ENCODE results near the gene COX7A1. TPM values are rescaled to one million over a fixed set of nuclear protein-coding genes. Genes with fewer than 3 reads are reported as not detected.
"Not testable (repeated sequence)": the region's sequence is repeated elsewhere in the genome, so short reads cannot be mapped to it uniquely, and the experiment has no call there.

COX7A1 gene
- total RNA-seq, 3 donors from 2014 or later = 20.8 to 69.3 (median 29.5) TPM

DNA sequence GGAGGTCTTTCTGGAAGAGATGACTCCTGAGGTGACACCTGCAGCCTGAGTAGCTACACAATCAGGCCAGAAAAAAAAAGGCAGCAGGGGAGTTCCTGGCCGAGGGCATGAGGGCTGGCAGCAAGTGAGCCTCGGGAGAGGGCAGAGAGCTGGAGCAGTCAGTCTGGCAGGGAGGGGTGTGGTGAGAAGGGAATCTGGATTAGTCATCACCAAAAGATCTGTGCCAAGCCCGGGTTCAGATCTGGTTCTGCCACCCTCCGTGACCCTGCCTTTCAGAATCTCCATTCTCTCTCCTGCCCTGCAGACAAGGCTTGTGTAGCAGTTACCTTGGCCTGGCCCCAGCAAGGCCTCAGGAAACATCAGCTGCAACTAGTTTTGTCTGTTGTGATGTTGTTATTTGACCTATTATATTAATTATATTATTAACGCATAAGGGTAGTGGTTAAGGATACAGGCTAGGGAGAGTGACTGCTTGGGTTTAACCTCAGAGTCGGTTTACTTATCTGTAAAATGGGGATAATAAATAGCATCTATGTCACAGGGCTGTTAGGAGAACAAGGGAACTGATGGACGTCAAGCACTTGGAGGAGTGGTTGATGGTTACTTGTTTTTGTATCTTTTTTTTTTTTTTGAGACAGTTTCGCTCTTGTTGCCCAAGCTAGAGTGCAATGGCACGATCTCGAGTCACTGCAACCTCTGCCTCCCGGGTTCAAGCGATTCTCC lies 15.1 kb downstream of the COX7A1 start:
- intact Hi-C loops (cut with DNase I; ENCODE audit: low total_unique reads) = no loop called here
- no peaks in the 10 kb centered on the region for H3K27me3 ChIP-seq
- no peaks in the 10 kb centered on the region for H3K36me3 ChIP-seq
- H3K9me3 ChIP-seq = no peaks in the 10 kb centered on the region
- peaks cover 0 to 4% of the 10 kb centered on the region in 2 donors for H3K4me1 ChIP-seq
- TF ChIP-seq POLR2AphosphoS5 (IDR thresholded peaks at IDR 0.05) (peak; percentile 37 to 66 (median 47)), POLR2A (IDR thresholded peaks at IDR 0.05) (no peak)
- TF ChIP-seq, protein P1, sequence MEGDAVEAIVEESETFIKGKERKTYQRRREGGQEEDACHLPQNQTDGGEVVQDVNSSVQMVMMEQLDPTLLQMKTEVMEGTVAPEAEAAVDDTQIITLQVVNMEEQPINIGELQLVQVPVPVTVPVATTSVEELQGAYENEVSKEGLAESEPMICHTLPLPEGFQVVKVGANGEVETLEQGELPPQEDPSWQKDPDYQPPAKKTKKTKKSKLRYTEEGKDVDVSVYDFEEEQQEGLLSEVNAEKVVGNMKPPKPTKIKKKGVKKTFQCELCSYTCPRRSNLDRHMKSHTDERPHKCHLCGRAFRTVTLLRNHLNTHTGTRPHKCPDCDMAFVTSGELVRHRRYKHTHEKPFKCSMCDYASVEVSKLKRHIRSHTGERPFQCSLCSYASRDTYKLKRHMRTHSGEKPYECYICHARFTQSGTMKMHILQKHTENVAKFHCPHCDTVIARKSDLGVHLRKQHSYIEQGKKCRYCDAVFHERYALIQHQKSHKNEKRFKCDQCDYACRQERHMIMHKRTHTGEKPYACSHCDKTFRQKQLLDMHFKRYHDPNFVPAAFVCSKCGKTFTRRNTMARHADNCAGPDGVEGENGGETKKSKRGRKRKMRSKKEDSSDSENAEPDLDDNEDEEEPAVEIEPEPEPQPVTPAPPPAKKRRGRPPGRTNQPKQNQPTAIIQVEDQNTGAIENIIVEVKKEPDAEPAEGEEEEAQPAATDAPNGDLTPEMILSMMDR (IDR thresholded peaks at IDR 0.05) = no peak
- H3K4me3 ChIP-seq = peak overlapping the region in 2 of 3 donors; percentile 10 to 18
- peak; percentile 82 to 92 for DNase-seq (ENCODE audit: low spot score in 2 of 2)
- peak overlapping the region; percentile 87 to 92 for H3K27ac ChIP-seq

DNA sequence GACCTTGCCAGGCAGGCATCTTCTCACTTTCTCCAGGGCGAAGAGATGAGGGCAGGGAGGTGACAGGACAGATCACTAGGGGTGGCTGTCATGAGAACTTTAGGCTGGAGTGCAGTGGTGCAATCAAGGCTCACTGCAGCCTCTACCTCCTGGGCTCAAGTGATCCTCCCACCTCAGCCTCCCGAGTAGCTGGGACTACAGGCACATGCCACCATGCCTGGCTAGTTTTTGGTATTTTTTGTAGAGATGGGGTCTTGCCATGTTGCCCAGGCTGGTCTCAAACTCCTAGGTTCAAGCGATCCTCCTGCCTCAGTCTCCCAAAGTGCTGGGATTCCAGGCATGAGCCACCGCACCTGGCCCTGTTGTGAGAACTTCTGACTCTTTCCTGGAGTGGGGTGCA lies 17.4 kb downstream of the COX7A1 start:
- H3K27me3 ChIP-seq; H3K4me1 ChIP-seq; DNase-seq (ENCODE audit: low spot score in 2 of 2); H3K4me3 ChIP-seq; H3K9me3 ChIP-seq; H3K36me3 ChIP-seq; intact Hi-C loops (cut with DNase I; ENCODE audit: low total_unique reads): not testable (repeated sequence)
- H3K27ac ChIP-seq = peak overlapping the region; percentile 19 to 92

DNA sequence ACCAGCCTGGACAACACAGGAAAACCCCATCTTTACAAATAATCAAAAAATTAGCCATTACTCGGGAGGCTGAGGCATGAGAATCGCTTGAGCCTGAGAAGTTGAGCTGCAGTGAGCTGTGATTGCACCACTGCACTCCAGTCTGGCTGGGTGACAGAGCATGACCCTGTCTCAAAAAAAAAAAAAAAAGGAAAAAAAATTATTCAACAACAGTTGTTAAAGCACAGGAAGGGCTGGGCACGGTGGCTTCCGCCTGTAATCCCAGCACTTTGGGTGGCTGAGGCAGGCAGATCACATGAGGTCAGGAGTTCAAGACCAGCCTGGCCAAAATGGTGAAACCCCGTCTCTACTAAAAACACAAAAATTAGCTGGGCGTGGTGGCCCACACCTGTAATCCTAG lies 21.0 kb downstream of the COX7A1 start:
- intact Hi-C loops (cut with DNase I; ENCODE audit: low total_unique reads); DNase-seq (ENCODE audit: low spot score in 2 of 2); H3K4me1 ChIP-seq; H3K9me3 ChIP-seq; H3K36me3 ChIP-seq; H3K4me3 ChIP-seq; H3K27me3 ChIP-seq: not testable (repeated sequence)
- peak overlapping the region in 1 of 2 donors; percentile 23 for H3K27ac ChIP-seq

DNA sequence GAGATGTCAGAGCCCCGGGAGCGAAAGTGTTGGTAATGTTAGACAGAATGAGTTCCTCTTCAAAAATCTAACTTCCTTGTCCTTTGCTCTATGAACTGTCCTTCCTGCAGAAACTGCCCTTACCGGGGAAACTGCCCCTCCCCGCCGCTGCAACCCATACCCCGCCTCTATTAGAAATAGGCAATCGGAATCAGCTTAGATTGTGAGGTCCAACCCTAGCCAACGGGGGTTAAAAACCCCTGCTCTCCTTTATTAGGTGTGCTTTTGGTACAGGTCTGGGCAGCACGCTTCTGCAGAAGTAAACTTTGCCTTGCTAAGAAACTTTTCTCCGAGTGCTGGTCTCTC lies 23.9 kb downstream of the COX7A1 start:
- intact Hi-C loops (cut with DNase I; ENCODE audit: low total_unique reads) = loop anchor here (10.0 kb wide), 1 partner anchor 46 kb away; no protein-coding TSS in a partner anchor
- TF ChIP-seq POLR2AphosphoS5 (IDR thresholded peaks at IDR 0.05) (no peak), POLR2A (IDR thresholded peaks at IDR 0.05) (no peak)
- TF ChIP-seq, protein P1 (IDR thresholded peaks at IDR 0.05) = no peak
- DNase-seq (ENCODE audit: low spot score in 2 of 2) = no peak
- Histone ChIP-seq H3K27me3 (no peaks in the 10 kb centered on the region), H3K4me3 (peak overlapping the region; percentile 35 to 71 (median 53)), H3K27ac (peak overlapping the region; percentile 91 to 95), H3K9me3 (no peaks in the 10 kb centered on the region), H3K36me3 (no peaks in the 10 kb centered on the region), H3K4me1 (peaks cover 0 to 5% of the 10 kb centered on the region in 2 donors)

DNA sequence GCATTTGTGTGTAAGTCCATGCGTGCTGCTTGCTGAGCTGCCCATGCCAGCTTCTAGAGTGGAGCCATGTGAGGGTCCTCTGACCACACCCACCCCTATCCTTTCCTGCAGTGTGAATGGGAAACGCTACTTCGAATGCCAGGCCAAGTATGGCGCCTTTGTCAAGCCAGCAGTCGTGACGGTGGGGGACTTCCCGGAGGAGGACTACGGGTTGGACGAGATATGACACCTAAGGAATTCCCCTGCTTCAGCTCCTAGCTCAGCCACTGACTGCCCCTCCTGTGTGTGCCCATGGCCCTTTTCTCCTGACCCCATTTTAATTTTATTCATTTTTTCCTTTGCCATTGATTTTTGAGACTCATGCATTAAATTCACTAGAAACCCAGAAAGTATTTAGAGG lies 26.7 kb downstream of the COX7A1 start:
- Histone ChIP-seq H3K27ac (no peak overlapping the region), H3K27me3 (no peaks in the 10 kb centered on the region), H3K4me3 (no peak overlapping the region), H3K36me3 (no peaks in the 10 kb centered on the region), H3K9me3 (no peaks in the 10 kb centered on the region), H3K4me1 (peaks cover 0 to 5% of the 10 kb centered on the region in 2 donors)
- TF ChIP-seq POLR2AphosphoS5 (IDR thresholded peaks at IDR 0.05) (no peak), POLR2A (IDR thresholded peaks at IDR 0.05) (no peak)
- TF ChIP-seq, protein P1 (IDR thresholded peaks at IDR 0.05) = no peak
- no peak for DNase-seq (ENCODE audit: low spot score in 2 of 2)
- intact Hi-C loops (cut with DNase I; ENCODE audit: low total_unique reads) = loop anchor here (10.0 kb wide), 1 partner anchor 49 kb away; no protein-coding TSS in a partner anchor

DNA sequence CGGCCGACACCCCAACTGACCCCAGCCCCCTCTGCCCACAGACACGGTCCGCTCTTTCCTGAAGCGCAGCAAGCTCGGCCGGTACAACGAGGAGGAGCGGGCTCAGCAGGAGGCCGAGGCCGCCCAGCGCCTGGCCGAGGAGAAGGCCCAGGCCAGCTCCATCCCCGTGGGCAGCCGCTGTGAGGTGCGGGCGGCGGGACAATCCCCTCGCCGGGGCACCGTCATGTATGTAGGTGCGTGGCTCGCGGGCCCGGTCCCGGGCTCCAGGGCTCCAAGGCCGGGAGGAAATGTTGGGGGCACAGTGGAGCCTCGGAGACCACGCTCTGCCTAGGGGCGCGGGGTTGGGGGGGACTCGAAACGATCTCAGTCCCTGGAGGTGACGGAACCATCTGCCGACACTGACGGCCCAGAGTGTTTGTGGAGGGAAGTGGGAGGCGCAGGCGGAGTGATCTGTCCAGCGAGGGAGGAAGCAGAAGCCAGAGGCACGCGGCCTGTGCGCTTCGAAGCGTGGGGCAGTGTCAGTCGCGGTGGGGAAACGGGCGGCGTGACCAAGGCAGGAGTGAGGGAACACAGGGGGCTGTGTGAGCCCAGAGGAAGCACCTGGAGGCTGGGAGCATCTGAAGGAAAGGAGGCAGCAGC lies 30.6 kb downstream of the COX7A1 start:
- intact Hi-C loops (cut with DNase I; ENCODE audit: low total_unique reads) = loop anchor here (10.0 kb wide), 1 partner anchor 53 kb away; no protein-coding TSS in a partner anchor
- no peaks in the 10 kb centered on the region for H3K36me3 ChIP-seq
- TF ChIP-seq, protein P1 (IDR thresholded peaks at IDR 0.05) = no peak
- no peak for TF ChIP-seq POLR2A (IDR thresholded peaks at IDR 0.05)
- no peak for TF ChIP-seq POLR2AphosphoS5 (IDR thresholded peaks at IDR 0.05)

More for the DNA sequence above, 30.6 kb downstream of the COX7A1 start:
- no peaks in the 10 kb centered on the region for H3K27me3 ChIP-seq
- H3K27ac ChIP-seq = no peak overlapping the region
- DNase-seq (ENCODE audit: low spot score in 2 of 2) = no peak
- no peak overlapping the region for H3K4me3 ChIP-seq
- H3K4me1 ChIP-seq = no peaks in the 10 kb centered on the region
- H3K9me3 ChIP-seq = no peaks in the 10 kb centered on the region
